Measurements from ENCODE around the gene TSPAN17.

TSPAN17 gene

GRCh38 chr5:176621661-176622079, 25.6 kb upstream of the TSPAN17 start:
- no peak for DNase-seq (ENCODE audit: low read depth)

- no peak for DNase-seq (ENCODE audit: low read depth)
Observed at GRCh38 chr5:176624142-176624541, 23.1 kb upstream of the TSPAN17 start.

GRCh38 chr5:176624938-176625337, 22.3 kb upstream of the TSPAN17 start:
- no peak for DNase-seq (ENCODE audit: low read depth)

GRCh38 chr5:176625512-176625911, 21.8 kb upstream of the TSPAN17 start:
- DNase-seq (ENCODE audit: low read depth): no peak

- DNase-seq (ENCODE audit: low read depth): no peak
Observed at GRCh38 chr5:176625966-176626875, 21.1 kb upstream of the TSPAN17 start.

GRCh38 chr5:176626876-176627236, 20.4 kb upstream of the TSPAN17 start:
- no peak for DNase-seq (ENCODE audit: low read depth)

- no peak for DNase-seq (ENCODE audit: low read depth)
Observed at GRCh38 chr5:176627582-176627981, 19.7 kb upstream of the TSPAN17 start.

GRCh38 chr5:176628406-176629228, 18.7 kb upstream of the TSPAN17 start:
- no peak for DNase-seq (ENCODE audit: low read depth)

- DNase-seq (ENCODE audit: low read depth): no peak
Observed at GRCh38 chr5:176629317-176629852, 17.9 kb upstream of the TSPAN17 start.

- DNase-seq (ENCODE audit: low read depth): no peak
Observed at GRCh38 chr5:176629853-176630680, 17.2 kb upstream of the TSPAN17 start, which contains the start of the genes EIF4E1B and SNCB. TSS of gene EIF4E1B (plus strand) at chr5:176630675. CDS start at chr5:176642788, 12,113 bp downstream. TSS of gene SNCB (minus strand) at chr5:176630534. CDS start at chr5:176629654, 880 bp downstream.

- DNase-seq (ENCODE audit: low read depth): no peak
Observed at GRCh38 chr5:176630681-176631222, 16.5 kb upstream of the TSPAN17 start.

- no peak for DNase-seq (ENCODE audit: low read depth)
Observed at GRCh38 chr5:176631383-176632200, 15.7 kb upstream of the TSPAN17 start.

GRCh38 chr5:176632745-176633144, 14.5 kb upstream of the TSPAN17 start:
- no peak for DNase-seq (ENCODE audit: low read depth)

- DNase-seq (ENCODE audit: low read depth): no peak
Observed at GRCh38 chr5:176633598-176633997, 13.7 kb upstream of the TSPAN17 start.

GRCh38 chr5:176636426-176636825, 10.9 kb upstream of the TSPAN17 start:
- DNase-seq (ENCODE audit: low read depth): no peak

- no peak for DNase-seq (ENCODE audit: low read depth)
Observed at GRCh38 chr5:176637556-176637955, 9.7 kb upstream of the TSPAN17 start.

GRCh38 chr5:176638437-176638836, 8.8 kb upstream of the TSPAN17 start:
- DNase-seq (ENCODE audit: low read depth): no peak

GRCh38 chr5:176639208-176639607, 8.1 kb upstream of the TSPAN17 start:
- DNase-seq (ENCODE audit: low read depth): no peak

- no peak for DNase-seq (ENCODE audit: low read depth)
Observed at GRCh38 chr5:176639981-176640380, 7.3 kb upstream of the TSPAN17 start.

- no peak for DNase-seq (ENCODE audit: low read depth)
Observed at GRCh38 chr5:176640616-176641015, 6.7 kb upstream of the TSPAN17 start.

All from CMK (cell line).